ENCODE data around the gene TBC1D22B. TPM values are rescaled to one million over a fixed set of nuclear protein-coding genes. Genes with fewer than 3 reads are reported as not detected.

Gene TBC1D22B
- total and polyA plus RNA-seq, 9 of the 15 experiments (the other 6 are each of a cell fraction or from before 2014, with no cell fraction given): 4.8 to 24.2 (median 13.5) TPM

DNA sequence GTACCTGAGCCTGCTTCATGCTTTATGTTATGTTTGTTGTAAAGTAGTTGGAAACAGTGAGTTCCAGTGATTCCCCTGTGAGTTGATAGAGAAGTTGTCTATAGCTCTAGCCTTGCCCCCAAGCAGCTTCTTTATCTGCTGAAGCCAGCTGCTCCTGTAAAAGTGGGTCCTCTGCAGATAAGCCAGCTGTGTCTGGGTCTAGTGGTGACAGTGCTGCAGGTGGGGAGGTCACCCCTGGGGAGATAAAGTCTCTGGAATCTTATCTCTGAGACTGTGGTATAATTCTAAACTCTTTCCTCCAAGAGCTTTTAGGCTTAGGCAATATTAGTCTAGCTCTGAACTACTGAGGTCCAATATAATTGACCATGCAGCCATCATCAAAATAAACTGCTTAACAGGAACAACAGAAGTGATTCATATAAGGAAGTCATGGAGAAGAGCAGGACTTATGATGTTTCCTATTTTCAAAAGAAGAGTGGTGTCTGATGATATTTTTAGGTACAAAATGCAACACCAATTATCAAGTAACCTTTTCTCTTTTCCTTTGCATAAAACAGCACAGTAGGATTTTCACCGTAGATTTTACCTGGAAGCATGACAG is 44.6 kb downstream of the TBC1D22B start (continued):
- peak; percentile 93 for TF ChIP-seq NFATC3 (IDR thresholded peaks at IDR 0.05)
- TF ChIP-seq TAF7 (tag; IDR thresholded peaks at IDR 0.05): no peak
- TF ChIP-seq DEAF1 (CRISPR knock-in tag; IDR thresholded peaks at IDR 0.05): peak; percentile 68; the same call in 1 of the 2 replicates
- no peak for TF ChIP-seq CTCFL (IDR thresholded peaks at IDR 0.05; ENCODE audit: borderline replicate concordance, insufficient read depth, low read depth, low read length, poor library complexity, severe bottlenecking)
- TF ChIP-seq, protein P1, sequence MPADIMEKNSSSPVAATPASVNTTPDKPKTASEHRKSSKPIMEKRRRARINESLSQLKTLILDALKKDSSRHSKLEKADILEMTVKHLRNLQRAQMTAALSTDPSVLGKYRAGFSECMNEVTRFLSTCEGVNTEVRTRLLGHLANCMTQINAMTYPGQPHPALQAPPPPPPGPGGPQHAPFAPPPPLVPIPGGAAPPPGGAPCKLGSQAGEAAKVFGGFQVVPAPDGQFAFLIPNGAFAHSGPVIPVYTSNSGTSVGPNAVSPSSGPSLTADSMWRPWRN (IDR thresholded peaks at IDR 0.05; ENCODE audit: low read depth): peak; percentile 99
- TF ChIP-seq TRIM28 (IDR thresholded peaks at IDR 0.05): peak; percentile 91
- no peak for TF ChIP-seq ZNF232 (CRISPR knock-in tag; IDR thresholded peaks at IDR 0.05)
- peak; percentile 93 for TF ChIP-seq JUND (IDR thresholded peaks at IDR 0.05; ENCODE audit: borderline replicate concordance, low read depth, low read length)
- peak; percentile 80; the same call in 2 of the 3 replicates for TF ChIP-seq JUND (tag; IDR thresholded peaks at IDR 0.05; ENCODE audit: borderline replicate concordance, low read depth, low read length)
- peak; percentile 79; the same call in 1 of the 2 replicates for TF ChIP-seq JUN (IDR thresholded peaks at IDR 0.05; ENCODE audit: borderline replicate concordance, low read depth, low read length)
- no peak for TF ChIP-seq JUN (CRISPR knock-in tag; IDR thresholded peaks at IDR 0.05; ENCODE audit: borderline replicate concordance)
- peak; percentile 96 for TF ChIP-seq MTA1 (IDR thresholded peaks at IDR 0.05; ENCODE audit: borderline replicate concordance)
- peak; percentile 77; the same call in 1 of the 2 replicates for TF ChIP-seq TOE1 (IDR thresholded peaks at IDR 0.05; ENCODE audit: borderline replicate concordance)
- TF ChIP-seq TOE1 (CRISPR knock-in tag; IDR thresholded peaks at IDR 0.05; ENCODE audit: borderline replicate concordance, low read depth): no peak
- TF ChIP-seq, protein P2, sequence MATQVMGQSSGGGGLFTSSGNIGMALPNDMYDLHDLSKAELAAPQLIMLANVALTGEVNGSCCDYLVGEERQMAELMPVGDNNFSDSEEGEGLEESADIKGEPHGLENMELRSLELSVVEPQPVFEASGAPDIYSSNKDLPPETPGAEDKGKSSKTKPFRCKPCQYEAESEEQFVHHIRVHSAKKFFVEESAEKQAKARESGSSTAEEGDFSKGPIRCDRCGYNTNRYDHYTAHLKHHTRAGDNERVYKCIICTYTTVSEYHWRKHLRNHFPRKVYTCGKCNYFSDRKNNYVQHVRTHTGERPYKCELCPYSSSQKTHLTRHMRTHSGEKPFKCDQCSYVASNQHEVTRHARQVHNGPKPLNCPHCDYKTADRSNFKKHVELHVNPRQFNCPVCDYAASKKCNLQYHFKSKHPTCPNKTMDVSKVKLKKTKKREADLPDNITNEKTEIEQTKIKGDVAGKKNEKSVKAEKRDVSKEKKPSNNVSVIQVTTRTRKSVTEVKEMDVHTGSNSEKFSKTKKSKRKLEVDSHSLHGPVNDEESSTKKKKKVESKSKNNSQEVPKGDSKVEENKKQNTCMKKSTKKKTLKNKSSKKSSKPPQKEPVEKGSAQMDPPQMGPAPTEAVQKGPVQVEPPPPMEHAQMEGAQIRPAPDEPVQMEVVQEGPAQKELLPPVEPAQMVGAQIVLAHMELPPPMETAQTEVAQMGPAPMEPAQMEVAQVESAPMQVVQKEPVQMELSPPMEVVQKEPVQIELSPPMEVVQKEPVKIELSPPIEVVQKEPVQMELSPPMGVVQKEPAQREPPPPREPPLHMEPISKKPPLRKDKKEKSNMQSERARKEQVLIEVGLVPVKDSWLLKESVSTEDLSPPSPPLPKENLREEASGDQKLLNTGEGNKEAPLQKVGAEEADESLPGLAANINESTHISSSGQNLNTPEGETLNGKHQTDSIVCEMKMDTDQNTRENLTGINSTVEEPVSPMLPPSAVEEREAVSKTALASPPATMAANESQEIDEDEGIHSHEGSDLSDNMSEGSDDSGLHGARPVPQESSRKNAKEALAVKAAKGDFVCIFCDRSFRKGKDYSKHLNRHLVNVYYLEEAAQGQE (IDR thresholded peaks at IDR 0.05; ENCODE audit: borderline replicate concordance): peak; percentile 61; the same call in 1 of the 2 replicates
- TF ChIP-seq, protein P2 (CRISPR knock-in tag; IDR thresholded peaks at IDR 0.05; ENCODE audit: low read depth): no peak
